OCI-LY3 (cell line): ENCODE results near the gene NEU1.
"Not testable (repeated sequence)": the region's sequence is repeated elsewhere in the genome, so short reads cannot be mapped to it uniquely, and the experiment has no call there.

Source experiments
- CTCF ChIP-seq: fragments of 200-600, 300-600 bp; sonication (generic); IDR thresholded peaks from 2 replicates; pipeline ENCODE4 v1.5.1; 2014; ENCODE audit warnings: antibody characterized with exemption, low read length, low read depth
- EZH2phosphoT487 ChIP-seq: fragments of 200-600 bp; shearing (Covaris generic); IDR thresholded peaks from 2 replicates; pipeline ENCODE4 v1.6.1; 2018; ENCODE audit warnings: antibody characterized with exemption, mixed run types, low read depth

GRCh38 chr6:31864123-31864562 is 1.5 kb upstream of the NEU1 start:
- not testable (repeated sequence) for TF ChIP-seq CTCF, EZH2phosphoT487
